HG03097 (cell line): Measurements from ENCODE around the gene UNC5C.

Source experiments
- ATAC-seq: cut with Tn5 transposase; IDR thresholded peaks from one replicate; pipeline ENCODE4 v1.9.1; 2021; ENCODE audit not compliant: unreplicated experiment, low FRiP score

UNC5C gene

DNA sequence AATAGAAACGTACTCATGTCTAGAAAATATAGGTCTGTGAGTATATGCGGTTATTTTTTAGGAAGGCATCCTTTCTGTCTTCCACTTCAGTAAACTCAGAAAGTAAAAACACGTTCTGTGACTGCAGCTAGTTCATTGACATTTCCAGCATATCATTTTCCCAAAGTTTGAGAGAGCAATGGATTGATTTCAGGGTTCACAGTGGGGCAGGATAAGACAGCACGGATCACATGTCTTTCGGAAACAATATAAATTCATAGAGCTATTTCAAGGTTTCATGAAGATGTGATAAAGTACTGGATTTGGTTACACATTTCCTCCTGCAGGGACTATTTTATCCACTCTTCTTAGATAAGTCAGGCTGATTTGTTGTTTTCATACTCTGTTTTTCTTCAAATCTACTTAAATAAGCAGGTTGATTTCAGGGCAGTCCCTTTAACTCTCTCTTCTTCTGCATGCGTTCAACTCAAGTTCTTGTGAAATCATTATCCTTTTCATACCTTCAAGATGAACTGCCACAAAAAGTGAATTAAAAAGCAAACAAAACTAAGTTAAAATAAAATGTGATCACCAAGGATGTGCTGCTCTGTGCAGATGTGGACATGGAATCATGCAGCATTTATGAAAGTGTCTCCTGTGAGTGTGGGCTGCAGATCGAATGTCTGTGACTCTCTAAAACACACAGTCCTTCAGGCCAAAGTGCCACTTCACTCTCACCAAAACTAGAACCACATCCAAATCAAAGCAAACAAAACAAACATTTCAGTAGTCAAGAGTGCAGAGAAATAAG lies 187.7 kb downstream of the UNC5C start:
- no peak for ATAC-seq

DNA sequence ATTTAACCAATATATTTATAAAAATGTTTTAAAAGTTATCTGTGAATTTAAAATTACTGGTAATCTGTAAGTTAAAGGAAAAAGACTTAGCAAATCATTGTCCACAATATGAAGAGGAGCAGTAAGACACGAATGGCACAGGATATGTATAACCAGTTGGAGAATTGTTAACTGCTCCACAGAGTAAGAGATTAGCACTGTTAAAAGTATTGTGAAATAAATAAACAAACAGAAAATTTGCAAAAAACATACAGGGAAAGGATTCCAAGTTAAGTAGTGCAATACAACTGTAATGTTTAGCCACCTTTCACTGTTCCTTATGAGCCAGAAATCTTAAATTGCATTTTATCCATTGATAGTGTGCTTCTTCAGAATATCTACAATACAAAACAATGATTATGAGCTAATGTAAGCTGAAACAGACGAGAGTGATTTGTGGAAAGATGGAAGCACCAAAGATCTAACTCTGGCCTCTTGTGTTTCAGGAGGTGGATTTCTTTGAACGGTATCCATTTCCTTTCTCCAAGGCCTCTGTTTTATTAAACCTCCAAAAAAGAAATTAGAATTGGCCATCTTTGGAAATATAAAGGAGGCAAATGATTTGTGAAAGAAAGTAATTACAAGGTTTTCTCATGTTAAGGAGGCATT lies 188.4 kb downstream of the UNC5C start:
- no peak for ATAC-seq

DNA sequence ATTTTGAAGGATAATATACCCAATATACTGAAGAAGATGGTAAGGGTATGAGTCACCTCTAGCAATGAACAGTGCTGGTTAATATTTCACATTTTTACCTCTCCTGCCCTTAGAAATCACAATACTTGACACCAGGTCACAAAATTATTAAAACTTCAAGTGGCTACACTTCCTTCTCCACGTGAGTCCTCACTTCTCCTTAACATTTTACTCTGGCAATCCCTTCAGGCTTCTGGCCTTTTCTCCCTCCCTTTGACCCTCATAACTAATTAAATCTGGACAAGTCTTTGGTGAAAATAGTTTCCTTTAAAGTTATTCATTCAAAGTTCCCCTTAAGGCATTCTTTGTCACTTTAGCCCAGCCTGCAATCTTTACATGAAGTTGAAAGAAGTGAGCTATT lies 190.4 kb downstream of the UNC5C start:
- ATAC-seq: no peak

- ATAC-seq: no peak
Measured at GRCh38 chr4:95355021-95355420, 193.8 kb downstream of the UNC5C start.

GRCh38 chr4:95348418-95348817 lies 200.4 kb downstream of the UNC5C start:
- ATAC-seq: no peak

DNA sequence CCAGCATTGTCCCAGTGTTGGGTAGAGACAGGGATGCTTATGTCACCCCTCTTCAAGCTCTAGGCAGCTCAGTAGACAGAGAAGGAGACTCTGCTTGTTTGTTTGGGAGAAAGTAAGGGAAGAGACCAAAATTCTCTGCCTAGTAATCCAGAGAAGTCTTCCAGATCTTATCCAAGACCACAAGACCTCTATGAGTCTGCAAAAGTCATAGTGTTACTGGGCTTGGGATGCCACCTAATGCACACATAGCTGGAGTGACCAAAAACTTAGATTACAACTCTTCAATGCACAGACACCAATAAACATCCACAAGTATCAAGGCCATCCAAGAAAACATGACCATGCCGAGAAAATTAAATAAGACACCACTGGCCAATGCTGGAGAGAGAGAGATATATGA lies 205.5 kb downstream of the UNC5C start:
- ATAC-seq: no peak

GRCh38 chr4:95340191-95340590 lies 208.6 kb downstream of the UNC5C start:
- ATAC-seq: no peak

DNA sequence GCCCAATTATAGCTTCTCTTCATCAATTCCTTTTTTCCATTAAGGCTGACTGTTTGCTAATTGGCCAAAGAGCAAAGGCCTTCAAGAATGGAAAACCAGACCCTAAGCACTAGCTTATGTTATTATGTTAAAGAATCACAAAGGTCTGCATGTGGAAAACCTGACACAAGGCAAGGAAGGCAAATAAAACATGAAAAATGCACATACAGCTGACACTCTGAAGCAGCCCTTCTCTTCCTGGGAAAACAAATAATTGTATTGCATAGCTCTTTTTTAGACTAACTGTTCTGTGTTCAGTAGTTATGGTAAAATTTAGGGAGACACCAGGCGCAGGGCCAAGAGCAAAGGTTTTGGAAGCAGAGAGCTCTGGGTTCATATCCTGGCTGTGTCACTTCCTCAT lies 223.1 kb downstream of the UNC5C start:
- ATAC-seq: no peak

- ATAC-seq: no peak
Measured at GRCh38 chr4:95319169-95319568, 229.6 kb downstream of the UNC5C start.

DNA sequence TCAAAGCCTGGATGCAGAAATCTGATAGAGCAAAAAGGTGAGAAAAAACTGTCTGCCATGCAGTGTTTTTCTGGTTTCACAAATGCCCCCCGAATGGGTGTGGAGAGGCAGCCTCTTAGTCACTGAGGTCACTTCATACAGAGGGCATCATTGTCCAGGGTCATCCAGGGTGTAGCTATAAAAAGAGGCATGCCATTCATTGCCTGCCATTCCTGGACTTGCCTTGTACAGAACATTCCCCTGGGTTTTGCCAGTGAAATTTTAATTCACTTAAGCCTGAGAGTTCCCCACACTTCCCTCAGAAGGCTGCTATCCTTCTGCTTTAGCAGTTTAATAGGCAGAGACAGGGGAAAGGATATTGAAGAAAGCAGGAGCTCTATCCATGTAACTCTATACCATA lies 230.3 kb downstream of the UNC5C start:
- ATAC-seq: no peak

DNA sequence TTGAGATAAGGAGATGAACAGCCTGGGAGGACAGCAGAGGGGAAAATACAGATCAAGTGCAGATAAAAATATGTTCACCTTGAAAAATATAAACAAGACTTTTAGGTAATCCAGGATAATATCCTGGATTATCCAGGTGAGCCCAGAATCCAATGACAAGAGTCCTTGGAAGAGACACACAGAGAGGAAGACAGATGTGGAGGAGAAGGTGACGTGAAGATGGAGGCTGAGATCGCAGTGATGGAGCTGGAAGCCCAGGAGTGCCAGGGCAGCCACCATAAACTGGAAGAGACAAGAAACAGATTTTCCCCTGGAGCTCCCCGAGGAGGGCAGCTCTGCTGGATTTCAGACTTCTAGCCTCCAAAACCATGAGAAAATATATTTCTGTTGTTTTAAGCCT lies 230.7 kb downstream of the UNC5C start:
- ATAC-seq: no peak

DNA sequence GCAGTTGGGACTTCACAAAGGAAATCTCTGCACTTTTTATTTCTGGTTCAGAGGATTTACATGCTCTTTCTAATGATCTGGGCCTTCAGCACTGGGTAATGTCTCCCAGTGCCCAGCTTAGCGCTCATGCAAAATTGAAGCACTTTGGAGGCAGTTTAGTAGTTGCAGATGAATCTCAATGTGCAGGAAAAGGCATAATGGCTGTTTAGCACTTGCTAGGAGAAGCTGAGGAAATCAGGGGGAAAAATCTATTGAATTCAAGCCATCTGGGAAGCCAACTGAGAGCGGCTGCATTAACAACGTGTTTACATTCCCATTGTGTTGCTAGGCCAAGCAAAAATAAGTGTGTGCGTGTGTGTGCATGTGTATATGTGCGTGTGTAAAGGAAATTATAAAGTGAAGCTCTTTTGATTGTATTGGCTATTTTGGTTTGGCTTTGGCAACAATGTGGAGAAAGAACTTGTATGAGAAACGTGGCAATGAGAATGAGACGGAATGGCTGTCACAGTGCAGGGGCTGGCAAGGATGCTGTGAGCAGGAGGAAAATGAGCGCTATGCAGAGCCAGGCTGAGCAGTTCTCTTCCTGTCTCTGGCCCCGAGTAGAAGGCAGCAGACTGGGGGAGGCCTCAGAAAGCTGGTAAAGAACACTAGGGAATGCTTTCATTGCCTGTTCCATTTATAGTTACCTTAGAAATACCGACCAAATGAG lies 231.5 kb downstream of the UNC5C start:
- ATAC-seq: no peak

DNA sequence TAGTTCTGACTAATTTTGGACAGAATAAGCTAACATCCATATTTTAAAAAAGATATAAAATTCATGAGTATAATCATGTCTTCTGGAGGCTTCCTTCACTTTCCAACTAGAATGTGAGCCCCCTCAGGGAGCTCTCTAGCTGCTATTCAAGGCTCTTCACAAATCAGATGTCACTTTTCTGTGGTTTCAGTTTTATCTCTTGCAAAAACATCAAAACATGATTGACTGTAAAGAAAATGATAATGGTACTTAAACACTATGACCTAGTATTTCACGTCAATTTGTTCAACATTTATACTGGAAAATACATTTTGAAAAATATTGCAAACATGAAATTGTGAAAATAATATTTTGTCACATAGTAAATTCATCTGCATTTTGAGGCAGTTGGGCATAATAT lies 234.2 kb downstream of the UNC5C start:
- no peak for ATAC-seq

- no peak for ATAC-seq
Measured at GRCh38 chr4:95304898-95305297, 243.9 kb downstream of the UNC5C start.

DNA sequence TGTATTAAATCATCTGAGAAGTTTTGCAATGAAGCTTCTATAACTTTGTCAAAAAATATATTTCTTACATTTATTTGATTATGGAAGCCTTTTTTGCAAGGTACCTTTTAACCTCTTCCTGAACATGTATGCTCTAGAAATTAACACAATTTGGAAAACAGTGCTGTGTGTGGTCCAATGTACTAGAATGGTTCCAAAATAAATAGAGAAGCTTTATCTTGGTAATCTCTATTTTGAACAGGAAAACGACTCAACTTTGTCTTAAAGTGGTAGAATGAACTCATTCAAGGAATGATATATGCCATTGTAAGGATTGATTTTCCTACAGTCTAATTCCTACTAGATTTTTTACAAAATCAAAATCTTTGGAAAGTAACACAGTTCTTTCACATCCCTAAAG lies 248.5 kb downstream of the UNC5C start:
- no peak for ATAC-seq

DNA sequence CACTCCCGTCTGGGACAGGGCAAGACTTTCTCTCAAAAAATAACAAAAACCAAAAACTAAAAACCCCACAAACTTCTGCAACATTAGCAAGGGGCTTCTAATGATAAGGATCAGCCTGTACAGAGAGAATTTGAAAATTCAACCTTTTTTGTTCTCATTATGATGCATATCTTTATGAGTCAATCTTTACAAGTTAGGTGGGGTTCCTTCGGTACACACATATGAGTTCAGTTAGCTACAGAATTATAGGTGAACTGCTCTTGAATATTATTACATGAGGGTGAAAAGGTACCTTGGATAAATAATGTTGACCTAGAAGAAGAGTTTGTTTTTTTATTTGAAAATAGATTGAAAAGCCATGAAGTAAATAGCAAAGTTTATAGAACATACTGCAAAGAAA lies 252.7 kb downstream of the UNC5C start:
- ATAC-seq: no peak

GRCh38 chr4:95295157-95295556 lies 253.6 kb downstream of the UNC5C start:
- no peak for ATAC-seq

DNA sequence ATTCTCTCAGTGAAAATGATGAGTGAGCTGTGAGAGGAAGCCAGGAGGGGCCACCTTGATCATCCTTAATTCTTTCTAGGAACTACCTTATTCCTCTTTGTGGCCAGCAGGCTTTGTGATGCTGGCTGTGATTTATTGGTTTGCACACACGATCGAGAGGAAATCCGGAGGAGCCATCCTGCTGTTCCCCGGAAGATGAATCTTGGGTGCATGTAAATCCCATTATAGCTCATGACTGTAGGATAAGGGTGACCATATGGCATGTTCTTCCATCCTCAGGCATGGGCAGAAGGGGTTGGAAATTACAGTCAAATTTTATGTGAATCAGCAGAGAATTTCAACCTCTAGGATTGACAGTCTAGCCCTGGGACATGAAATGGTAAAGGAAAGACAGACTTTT lies 254.5 kb downstream of the UNC5C start:
- no peak for ATAC-seq

DNA sequence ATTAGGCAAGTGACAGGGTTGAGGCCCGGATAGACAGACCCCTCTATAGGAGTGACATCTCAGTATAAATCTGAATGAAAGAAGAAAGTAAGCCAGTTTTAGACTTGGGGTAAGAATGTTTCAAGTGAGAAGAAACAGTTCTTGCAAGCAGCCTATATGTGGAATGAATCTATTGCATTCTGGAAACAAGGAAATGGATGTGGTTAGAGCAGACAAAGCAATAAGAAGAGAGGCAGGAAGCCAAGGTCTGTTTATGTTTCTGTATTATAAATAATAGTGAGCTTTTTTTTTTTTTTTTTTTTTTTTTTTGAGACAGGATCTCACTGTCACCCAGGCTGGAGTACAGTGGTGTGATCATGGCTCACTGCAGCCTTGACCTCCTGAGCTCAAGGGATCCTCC lies 255.8 kb downstream of the UNC5C start:
- ATAC-seq: no peak

DNA sequence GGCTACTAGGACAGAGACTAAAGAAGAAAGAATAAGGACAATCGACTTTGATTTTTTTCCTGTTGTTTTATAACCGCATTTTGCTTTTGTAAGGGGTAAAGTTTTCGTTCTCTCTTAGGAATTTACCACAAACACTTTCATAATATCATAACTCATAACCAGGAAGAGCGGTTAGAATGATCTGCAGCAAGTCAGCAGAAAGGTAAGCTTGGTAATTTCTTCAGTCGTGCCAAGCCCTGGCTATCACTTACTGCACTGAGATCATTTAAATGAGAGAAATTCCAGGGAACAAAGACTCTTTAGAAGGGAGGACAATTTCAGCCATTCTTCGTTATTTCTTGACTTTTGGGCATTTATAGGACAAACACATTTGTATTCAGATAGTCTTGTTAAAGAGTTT lies 258.1 kb downstream of the UNC5C start:
- no peak for ATAC-seq

- no peak for ATAC-seq
Measured at GRCh38 chr4:95289028-95289634, 259.6 kb downstream of the UNC5C start.
